ENCODE measurements around the gene WDR33.

The WDR33 gene

GRCh38 chr2:127653421-127654083 is 157.4 kb downstream of the WDR33 start:
- no peak for DNase-seq

GRCh38 chr2:127652786-127653357 is 158.1 kb downstream of the WDR33 start:
- no peak for DNase-seq

- DNase-seq, result peak; percentile 35
Observed at GRCh38 chr2:127651971-127652550, 158.9 kb downstream of the WDR33 start.

- DNase-seq, result no peak
Observed at GRCh38 chr2:127651381-127651809, 159.6 kb downstream of the WDR33 start.
